ENCODE results near the gene ZNF217. TPM values are rescaled to one million over a fixed set of nuclear protein-coding genes. Genes with fewer than 3 reads are reported as not detected.

ZNF217 gene
- total RNA-seq, 1 experiment from 2014 or later, result 33.8 TPM

DNA sequence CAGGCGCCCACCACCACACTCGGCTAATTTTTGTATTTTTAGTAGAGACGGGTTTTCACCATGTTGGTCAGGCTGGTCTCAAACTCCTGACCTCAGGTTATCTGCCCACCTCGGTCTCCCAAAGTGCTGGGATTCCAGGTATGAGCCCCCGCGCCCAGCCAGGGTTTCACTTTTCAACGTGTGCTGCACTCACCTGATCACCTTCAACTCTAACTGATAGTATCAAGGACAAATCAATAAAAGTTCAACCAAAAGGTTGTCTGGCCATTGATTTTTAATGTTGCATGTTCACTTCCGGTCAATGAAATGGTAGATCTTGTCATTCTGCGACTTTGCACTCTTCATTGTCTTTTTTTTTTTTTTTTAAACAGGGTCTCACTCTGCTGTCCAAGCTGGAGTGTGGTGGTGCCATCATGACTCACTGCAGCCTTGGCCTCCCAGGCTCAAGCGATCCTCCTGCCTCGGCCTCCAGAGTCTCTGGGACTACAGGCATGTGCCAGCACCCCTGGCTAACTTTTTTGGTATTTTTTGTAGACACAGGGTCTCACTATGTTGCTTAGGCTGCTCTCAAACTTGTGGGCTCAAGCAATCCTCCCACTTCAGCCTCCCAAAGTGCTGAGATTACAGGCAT is 37.3 kb downstream of the ZNF217 start:
- H3K27me3 ChIP-seq (ENCODE audit: insufficient read depth, low read length), result no peaks in the 10 kb centered on the region
- POLR2A ChIA-PET, result no interaction called here
- CTCF ChIA-PET, result no interaction called here
- no peak overlapping the region for H3K4me2 ChIP-seq (ENCODE audit: low read length)
- H3K79me2 ChIP-seq (ENCODE audit: insufficient read depth, low read length), result no peaks in the 10 kb centered on the region
- H3K27ac ChIP-seq (ENCODE audit: low read depth, low read length), result no peak overlapping the region
- H3K4me3 ChIP-seq (replicated peaks in 1 of 2; ENCODE audit: low read depth in 1 of 2, low read length in 2 of 2), result no peak overlapping the region
- no peaks in the 10 kb centered on the region for H3K9me3 ChIP-seq (ENCODE audit: control insufficient read depth in 1 of 2, insufficient read depth in 1 of 2, low read depth in 1 of 2, low read length in 2 of 2)
- RAD21 ChIA-PET (ENCODE audit: low non-redundant PET in 1 of 2, low total read pairs in 2 of 2, uncharacterized antibody in 2 of 2, unreplicated experiment in 2 of 2), result no interaction called here
- no peak overlapping the region for H3K9ac ChIP-seq (ENCODE audit: low read length)
- no peaks in the 10 kb centered on the region for H3K9me2 ChIP-seq (ENCODE audit: insufficient read depth)
- TF ChIP-seq FOSL1 (IDR thresholded peaks at IDR 0.05; ENCODE audit: low read depth) (no peak), ATF3 (IDR thresholded peaks at IDR 0.05) (no peak), MAX (IDR thresholded peaks at IDR 0.05) (no peak), POLR2AphosphoS5 (IDR thresholded peaks at IDR 0.05; ENCODE audit: low read depth, low read length) (no peak), SRF (IDR thresholded peaks at IDR 0.05; ENCODE audit: low read depth) (no peak), CTCF (IDR thresholded peaks at IDR 0.05 in 2 of 3, conservative IDR thresholded peaks at IDR 0.05 in 1 of 3; ENCODE audit: borderline replicate concordance in 1 of 3, insufficient read depth in 1 of 3, low read depth in 2 of 3, low read length in 2 of 3) (no peak), REST (IDR thresholded peaks at IDR 0.05; ENCODE audit: low read depth) (no peak), EZH2phosphoT487 (IDR thresholded peaks at IDR 0.05; ENCODE audit: borderline replicate concordance) (no peak)
- DNase-seq (ENCODE audit: low read depth, low spot score) (no peak), ATAC-seq (no peak)
- BruUV-seq (replicated peaks), result no TSS peak
- intact Hi-C loops (cut with micrococcal nuclease), result no loop called here
- no peaks in the 10 kb centered on the region for H3K4me1 ChIP-seq (ENCODE audit: control insufficient read depth in 1 of 2, insufficient read depth in 2 of 2, low read length in 2 of 2)
- H3K36me3 ChIP-seq (ENCODE audit: control insufficient read depth in 1 of 2, insufficient read depth in 2 of 2, low read length in 2 of 2), result no peaks in the 10 kb centered on the region
- no peaks in the 10 kb centered on the region for H4K20me1 ChIP-seq (ENCODE audit: insufficient read depth)
- H2AFZ ChIP-seq (ENCODE audit: low read depth, low read length, poor library complexity, severe bottlenecking), result no peak overlapping the region
